Measurements from ENCODE around the gene DTYMK. TPM values are rescaled to one million over a fixed set of nuclear protein-coding genes. Genes with fewer than 3 reads are reported as not detected.

Gene DTYMK
- total and polyA plus RNA-seq, 2 of the 4 experiments (the other 2 are of a cell fraction), result 31.7 to 50.1 TPM

- no peak overlapping the region for H3K14ac ChIP-seq (replicated peaks; ENCODE audit: low read depth, low read length)
- 100% methylated on average over 5 of the region's 12 CpGs; no CpG with 5 or more reads in 1 of the 2 experiments for WGBS, 2 experiments (ENCODE audit: extremely low coverage in 2 of 2, insufficient read length in 1 of 2)
- POLR2A ChIA-PET (ENCODE audit: unreplicated experiment), result no interaction called here
- no peaks in the 10 kb centered on the region for H3K9me1 ChIP-seq (ENCODE audit: insufficient read depth, low read length)
- no peak overlapping the region for H2AK5ac ChIP-seq (ENCODE audit: low read depth, low read length)
- no peak overlapping the region for H3K23ac ChIP-seq (ENCODE audit: low read depth, low read length)
- no peak overlapping the region for H3K56ac ChIP-seq (ENCODE audit: extremely low read depth, insufficient read depth, low read length)
- H3K4me1 ChIP-seq (ENCODE audit: control insufficient read depth, insufficient read depth, low read length), result no peaks in the 10 kb centered on the region
- no peak overlapping the region for H3K27ac ChIP-seq (ENCODE audit: insufficient read depth, low read length)
- H2AFZ ChIP-seq (replicated peaks; ENCODE audit: low read length, poor library complexity), result no peak overlapping the region
- H4K8ac ChIP-seq (ENCODE audit: low read depth in 2 of 2, low read length in 2 of 2), result no peak overlapping the region
- no peak overlapping the region for H3K18ac ChIP-seq (ENCODE audit: low read depth, low read length)
- H2BK15ac ChIP-seq (ENCODE audit: low read depth, low read length), result no peak overlapping the region
- DNase-seq (no peak), ATAC-seq (ENCODE audit: low read depth) (no peak)
- H3K9me3 ChIP-seq (ENCODE audit: control insufficient read depth, insufficient read depth, low read length), result peaks cover 7% of the 10 kb centered on the region; the same call in 1 of the 2 replicates
- intact Hi-C loops (cut with micrococcal nuclease), result no loop called here
- BruUV-seq (replicated peaks), result no TSS peak
- no peak overlapping the region for H3K4me2 ChIP-seq (ENCODE audit: low read depth, low read length)
- no peak overlapping the region for H4K5ac ChIP-seq (ENCODE audit: low read depth, low read length)
- no peaks in the 10 kb centered on the region; the same call in 1 of the 2 replicates for H4K20me1 ChIP-seq (ENCODE audit: insufficient read depth, low read length)
- H2BK120ac ChIP-seq (ENCODE audit: low read depth, low read length), result no peak overlapping the region
- CTCF ChIA-PET, result no interaction called here
- no peak overlapping the region for H4K91ac ChIP-seq (ENCODE audit: insufficient read depth, low read depth, low read length)
- peaks cover 39% of the 10 kb centered on the region for H3K36me3 ChIP-seq (ENCODE audit: control insufficient read depth, insufficient read depth, low read length)
- dilution Hi-C loops (cut with HindIII; ENCODE audit: low sequenced_read_pairs, unreplicated experiment), result no loop called here
- no peak overlapping the region for H3K4ac ChIP-seq (ENCODE audit: low read depth, low read length)
- H2BK5ac ChIP-seq (ENCODE audit: low read depth, low read length, poor library complexity, severe bottlenecking), result no peak overlapping the region
- in situ Hi-C loops (cut with MboI; ENCODE audit: low sequenced_read_pairs), result no loop called here
- no peak overlapping the region for H2BK20ac ChIP-seq (ENCODE audit: low read depth, low read length)
- no peak overlapping the region for H3K4me3 ChIP-seq (ENCODE audit: insufficient read depth, low read depth, low read length)
- no peaks in the 10 kb centered on the region for H3K27me3 ChIP-seq (ENCODE audit: control insufficient read depth, insufficient read depth, low read length)
- no peaks in the 10 kb centered on the region; a peak in 1 of 4 replicates for H3K79me1 ChIP-seq (ENCODE audit: low read depth in 1 of 2, low read length in 2 of 2)
- TF ChIP-seq CEBPB (IDR thresholded peaks at IDR 0.05; ENCODE audit: low read depth, low read length), result no peak
- no peak for TF ChIP-seq MAFK (IDR thresholded peaks at IDR 0.05; ENCODE audit: low read depth, low read length)
- no peak for TF ChIP-seq ELK1 (IDR thresholded peaks at IDR 0.05; ENCODE audit: borderline replicate concordance, low read depth, low read length)
- no peak for TF ChIP-seq BHLHE40 (IDR thresholded peaks at IDR 0.05; ENCODE audit: low read depth, low read length)
- TF ChIP-seq USF2 (IDR thresholded peaks at IDR 0.05; ENCODE audit: low read depth, low read length), result no peak
- no peak for TF ChIP-seq SMC3 (IDR thresholded peaks at IDR 0.05; ENCODE audit: low read depth, low read length)
- TF ChIP-seq FOS (IDR thresholded peaks at IDR 0.05; ENCODE audit: low read depth, low read length), result no peak
- TF ChIP-seq MAZ (IDR thresholded peaks at IDR 0.05; ENCODE audit: borderline replicate concordance, low read depth, low read length), result no peak
- TF ChIP-seq NFE2L2 (IDR thresholded peaks at IDR 0.05; ENCODE audit: low read depth, low read length), result no peak
- TF ChIP-seq POLR2A (IDR thresholded peaks at IDR 0.05; ENCODE audit: low read depth, low read length), result no peak
- TF ChIP-seq MXI1 (IDR thresholded peaks at IDR 0.05; ENCODE audit: borderline replicate concordance, low read depth, low read length), result no peak
- no peak for TF ChIP-seq CHD1 (IDR thresholded peaks at IDR 0.05; ENCODE audit: low read depth, low read length)
- TF ChIP-seq RFX5 (IDR thresholded peaks at IDR 0.05; ENCODE audit: low read depth, low read length), result no peak
- no peak for TF ChIP-seq CTCF (conservative IDR thresholded peaks at IDR 0.05; ENCODE audit: low read depth, low read length)
- TF ChIP-seq RAD21 (IDR thresholded peaks at IDR 0.05; ENCODE audit: low read length), result no peak
- no peak overlapping the region for H3K9ac ChIP-seq (ENCODE audit: low read depth, low read length)
- H2AK9ac ChIP-seq (replicated peaks; ENCODE audit: low read depth, low read length, poor library complexity), result no peak overlapping the region
Observed at GRCh38 chr2:241721852-241722251, 35.2 kb upstream of the DTYMK start.
